Cerebellar nuclear complex (tissue), 1 donor: ENCODE results near the gene OSBPL1A.

Experiments used
- DNase-seq, 2 experiments: peaks; one replicate each; lab custom pipeline; 2025; lab: John Stamatoyannopoulos, UW

OSBPL1A gene

GRCh38 chr18:24341361-24341760, 56.3 kb downstream of the OSBPL1A start:
- DNase-seq = no peak

GRCh38 chr18:24333084-24333483, 64.5 kb downstream of the OSBPL1A start:
- no peak for DNase-seq

GRCh38 chr18:24326211-24326610, 71.4 kb downstream of the OSBPL1A start:
- no peak for DNase-seq

- DNase-seq = no peak
These were observed 75.0 kb downstream of the OSBPL1A start for GRCh38 chr18:24322584-24323136.

GRCh38 chr18:24321071-24321470, 76.6 kb downstream of the OSBPL1A start:
- DNase-seq = no peak

- DNase-seq = no peak
These were observed 77.9 kb downstream of the OSBPL1A start for GRCh38 chr18:24319757-24320156.

GRCh38 chr18:24317370-24317769, 80.3 kb downstream of the OSBPL1A start:
- no peak for DNase-seq

GRCh38 chr18:24315170-24315569, 82.5 kb downstream of the OSBPL1A start:
- DNase-seq = no peak

GRCh38 chr18:24306201-24306600, 91.4 kb downstream of the OSBPL1A start:
- DNase-seq = no peak

- no peak for DNase-seq
These were observed 96.9 kb downstream of the OSBPL1A start for GRCh38 chr18:24300703-24301102.

GRCh38 chr18:24296276-24296675, 101.3 kb downstream of the OSBPL1A start:
- no peak for DNase-seq

GRCh38 chr18:24293254-24293653, 104.4 kb downstream of the OSBPL1A start:
- no peak for DNase-seq

GRCh38 chr18:24278591-24278990, 119.0 kb downstream of the OSBPL1A start:
- no peak for DNase-seq

GRCh38 chr18:24277516-24278195, 120.0 kb downstream of the OSBPL1A start:
- no peak for DNase-seq

- no peak for DNase-seq
These were observed 120.6 kb downstream of the OSBPL1A start for GRCh38 chr18:24276994-24277393.

GRCh38 chr18:24274837-24275236, 122.8 kb downstream of the OSBPL1A start:
- DNase-seq = no peak

- no peak for DNase-seq
These were observed 124.0 kb downstream of the OSBPL1A start for GRCh38 chr18:24273596-24273995.

GRCh38 chr18:24272229-24272525, 125.4 kb downstream of the OSBPL1A start:
- DNase-seq = no peak

GRCh38 chr18:24271381-24272228, 126.0 kb downstream of the OSBPL1A start:
- DNase-seq = no peak

- no peak for DNase-seq
These were observed 126.7 kb downstream of the OSBPL1A start for GRCh38 chr18:24270937-24271380.

- DNase-seq = no peak
These were observed 127.2 kb downstream of the OSBPL1A start for GRCh38 chr18:24270358-24270936.

GRCh38 chr18:24268784-24269550, 128.7 kb downstream of the OSBPL1A start:
- DNase-seq = no peak
